ENCODE data around the gene P4HA3.

P4HA3 gene

DNA sequence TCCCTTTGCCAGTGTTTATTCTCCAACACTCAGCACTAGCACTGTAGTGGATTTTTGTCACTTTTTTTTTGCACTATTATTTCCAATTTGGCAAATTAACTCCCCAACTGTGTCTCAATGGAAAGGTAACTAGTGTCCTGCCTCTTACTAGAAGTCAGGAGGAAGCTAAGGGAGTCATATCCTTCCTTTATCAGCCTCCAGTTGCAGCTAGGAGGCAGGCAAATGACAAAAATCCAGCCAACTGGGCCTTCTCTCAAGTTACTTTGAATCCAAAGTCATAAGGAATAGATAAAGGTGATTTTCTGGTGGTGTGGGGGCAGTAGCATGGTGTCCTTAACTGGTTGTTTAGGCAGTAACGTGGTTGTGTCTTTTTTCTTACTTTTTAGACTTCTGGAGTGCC lies 15.6 kb upstream of the P4HA3 start:
- no peaks in the 10 kb centered on the region for H3K36me3 Mint-ChIP-seq (ENCODE audit: insufficient read depth)
- H3K4me1 Mint-ChIP-seq, result no peaks in the 10 kb centered on the region
- DNase-seq (ENCODE audit: low spot score in 2 of 2), result no peak
- no peaks in the 10 kb centered on the region for H3K9me3 Mint-ChIP-seq
- no peaks in the 10 kb centered on the region for H3K27me3 Mint-ChIP-seq
- no peak overlapping the region for H3K4me3 Mint-ChIP-seq
- H3K27ac Mint-ChIP-seq (ENCODE audit: low read depth), result no peak overlapping the region
- no peak for ATAC-seq (replicated peaks; ENCODE audit: extremely low read depth, poor library complexity, severe bottlenecking)

DNA sequence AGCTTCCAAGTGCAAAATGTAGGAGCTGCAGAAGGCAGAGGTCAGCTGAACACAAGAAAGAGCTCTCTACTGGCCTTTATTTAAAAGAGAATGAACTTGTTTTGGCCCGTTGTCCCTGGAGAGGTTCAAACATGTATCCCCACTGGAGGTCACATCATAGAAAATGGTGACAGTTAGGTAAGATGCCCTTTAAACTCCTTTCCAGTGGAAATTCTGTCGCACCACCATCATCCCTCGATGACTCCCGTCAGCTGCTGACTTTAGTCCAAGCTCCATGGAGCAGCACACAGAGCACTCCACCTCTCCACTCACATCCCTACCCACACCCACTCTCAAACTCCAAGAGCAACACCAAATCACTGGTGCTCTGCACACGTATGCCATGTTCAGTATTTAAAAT lies 15.2 kb upstream of the P4HA3 start:
- no peak overlapping the region for H3K4me3 Mint-ChIP-seq
- no peaks in the 10 kb centered on the region for H3K9me3 Mint-ChIP-seq
- H3K36me3 Mint-ChIP-seq (ENCODE audit: insufficient read depth), result no peaks in the 10 kb centered on the region
- no peak for DNase-seq (ENCODE audit: low spot score in 2 of 2)
- no peak for ATAC-seq (replicated peaks; ENCODE audit: extremely low read depth, poor library complexity, severe bottlenecking)
- H3K27me3 Mint-ChIP-seq, result no peaks in the 10 kb centered on the region
- H3K27ac Mint-ChIP-seq (ENCODE audit: low read depth), result no peak overlapping the region
- no peaks in the 10 kb centered on the region for H3K4me1 Mint-ChIP-seq

DNA sequence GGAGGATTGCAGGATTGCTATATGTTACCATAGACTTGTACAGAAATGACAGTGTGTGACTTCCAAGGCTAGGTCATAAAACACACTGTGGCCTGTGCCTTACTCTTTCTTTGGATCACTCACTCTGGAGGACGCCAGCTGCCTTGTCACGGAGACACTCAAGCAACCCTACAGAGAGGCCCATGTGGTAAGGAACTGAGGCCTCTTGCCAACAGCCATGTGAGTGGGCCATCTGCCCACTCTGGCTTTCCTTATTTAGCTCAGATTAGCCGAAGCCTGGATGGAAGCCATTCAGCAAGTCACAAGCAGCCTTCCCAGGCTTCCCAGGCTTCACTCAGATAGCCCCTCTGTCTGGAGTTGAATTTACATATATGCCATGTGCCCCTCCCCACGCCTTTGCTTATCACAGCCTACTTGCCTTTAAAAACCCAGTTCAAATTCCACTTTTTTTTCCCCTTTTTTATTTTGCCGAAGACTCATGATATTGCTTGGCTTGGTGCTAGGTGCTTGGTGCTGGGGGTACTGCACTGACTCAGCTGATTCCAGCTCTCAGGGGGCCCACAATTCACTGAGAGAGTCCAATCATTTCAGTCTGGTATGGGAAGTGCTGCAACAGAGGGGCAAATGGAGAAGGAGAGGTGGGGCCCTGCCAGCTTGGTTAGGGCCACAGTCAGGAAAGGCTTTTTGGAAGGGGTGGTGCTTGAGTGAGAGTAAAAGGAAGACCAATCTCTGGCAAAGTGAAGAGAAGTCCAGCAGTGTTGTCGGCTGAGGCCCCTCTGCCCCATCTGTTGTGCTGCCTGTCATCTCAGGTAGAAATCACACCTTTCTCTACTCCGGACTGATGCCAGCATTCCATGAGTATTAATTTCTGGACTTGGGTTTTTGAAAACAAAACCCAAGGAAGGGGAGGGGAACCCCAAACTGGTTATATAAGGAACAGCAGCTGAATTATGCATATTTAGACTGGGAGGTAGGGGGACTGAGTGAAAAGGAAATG lies 14.5 kb upstream of the P4HA3 start:
- no peaks in the 10 kb centered on the region for H3K36me3 Mint-ChIP-seq (ENCODE audit: insufficient read depth)
- DNase-seq (ENCODE audit: low spot score in 2 of 2), result no peak
- no peaks in the 10 kb centered on the region for H3K27me3 Mint-ChIP-seq

DNA sequence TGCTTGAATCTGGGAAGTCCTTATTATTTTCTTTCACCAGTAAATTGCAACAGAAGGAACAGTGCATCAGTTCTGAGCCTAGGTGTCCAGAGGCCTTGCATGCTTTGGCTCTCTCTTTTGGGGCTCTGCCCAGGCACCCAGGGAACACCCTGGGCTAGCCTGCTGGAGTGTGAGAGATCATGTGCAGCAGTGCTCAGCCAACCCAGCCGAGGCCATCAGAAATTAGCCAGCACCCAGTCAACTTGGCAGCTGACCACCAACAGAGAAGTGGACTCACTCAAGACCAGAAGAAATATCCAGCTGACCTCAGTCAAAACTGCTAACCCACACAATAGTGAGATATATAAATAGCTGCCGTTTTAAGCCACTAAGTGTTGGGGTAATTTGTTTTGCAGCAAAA lies 11.2 kb upstream of the P4HA3 start:
- H3K4me3 Mint-ChIP-seq, result no peak overlapping the region
- peaks cover 5% of the 10 kb centered on the region for H3K9me3 Mint-ChIP-seq
- H3K36me3 Mint-ChIP-seq (ENCODE audit: insufficient read depth), result no peaks in the 10 kb centered on the region
- ATAC-seq (replicated peaks; ENCODE audit: extremely low read depth, poor library complexity, severe bottlenecking), result no peak
- H3K27me3 Mint-ChIP-seq, result peaks cover 7% of the 10 kb centered on the region
- H3K4me1 Mint-ChIP-seq, result no peaks in the 10 kb centered on the region
- DNase-seq (ENCODE audit: low spot score in 2 of 2), result no peak
- no peak overlapping the region for H3K27ac Mint-ChIP-seq (ENCODE audit: low read depth)

More for the DNA sequence above, 14.5 kb upstream of the P4HA3 start:
- Mint-ChIP-seq H3K4me3 (no peak overlapping the region), H3K4me1 (no peaks in the 10 kb centered on the region), H3K9me3 (no peaks in the 10 kb centered on the region), H3K27ac (ENCODE audit: low read depth) (no peak overlapping the region)
- ATAC-seq (replicated peaks; ENCODE audit: extremely low read depth, poor library complexity, severe bottlenecking), result no peak

DNA sequence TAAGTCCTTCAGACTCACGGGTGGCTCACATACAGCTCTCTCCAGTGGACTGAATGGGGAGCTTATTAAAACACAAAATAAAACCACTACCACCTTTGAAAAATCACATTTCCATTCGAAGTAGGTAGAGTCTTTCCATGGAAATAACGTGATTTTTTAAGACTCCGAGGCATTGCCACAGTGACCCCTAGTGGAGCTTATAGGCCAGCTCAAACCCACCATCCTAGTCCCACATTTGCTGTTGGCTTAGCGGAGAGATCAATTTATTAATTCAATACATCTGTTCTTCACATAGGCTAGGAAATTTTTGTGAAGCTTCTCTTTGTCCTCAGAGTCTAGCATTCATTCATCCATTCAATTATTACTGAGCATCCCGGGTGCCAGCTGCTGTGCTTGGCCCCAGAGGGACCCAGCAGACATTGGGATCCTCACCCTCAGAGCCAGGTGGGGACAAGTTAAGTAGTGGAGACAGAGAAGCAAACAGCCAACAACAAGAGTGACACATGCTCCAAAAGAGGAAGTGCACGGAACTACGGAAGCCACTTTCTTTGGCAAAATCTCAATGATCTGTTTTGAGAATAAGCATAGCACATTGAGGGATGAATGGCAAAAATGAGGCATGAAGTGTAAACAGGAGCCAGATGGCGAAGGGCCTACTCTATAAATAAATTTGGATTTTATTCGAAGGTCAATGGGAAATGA lies 10.2 kb upstream of the P4HA3 start:
- Mint-ChIP-seq H3K4me3 (no peak overlapping the region), H3K27ac (ENCODE audit: low read depth) (no peak overlapping the region), H3K9me3 (peaks cover 15% of the 10 kb centered on the region), H3K36me3 (ENCODE audit: insufficient read depth) (no peaks in the 10 kb centered on the region), H3K27me3 (peaks cover 11% of the 10 kb centered on the region), H3K4me1 (no peaks in the 10 kb centered on the region)
- ATAC-seq (replicated peaks; ENCODE audit: extremely low read depth, poor library complexity, severe bottlenecking) (no peak), DNase-seq (ENCODE audit: low spot score in 2 of 2) (no peak)

DNA sequence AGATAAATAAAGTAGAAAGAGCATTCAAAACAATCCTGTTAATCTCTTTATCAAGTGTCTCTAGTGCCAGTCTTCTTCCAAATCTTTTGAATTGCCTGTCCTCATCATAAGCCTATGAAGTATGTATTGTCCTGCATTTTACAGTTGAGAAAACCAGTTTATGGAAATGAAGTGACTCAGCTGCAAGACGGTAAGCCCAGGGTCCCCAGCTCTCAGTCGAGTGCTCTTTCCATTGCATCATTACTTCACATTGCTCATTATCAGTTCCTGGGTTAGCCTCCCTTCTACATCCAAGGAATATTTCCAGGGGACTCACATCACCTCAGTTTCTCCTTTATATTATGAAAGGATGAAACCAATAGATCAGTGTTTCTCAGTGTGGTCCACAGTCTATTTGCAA lies 9.1 kb upstream of the P4HA3 start:
- Mint-ChIP-seq H3K36me3 (ENCODE audit: insufficient read depth) (no peaks in the 10 kb centered on the region), H3K4me1 (no peaks in the 10 kb centered on the region), H3K4me3 (no peak overlapping the region), H3K9me3 (peaks cover 16% of the 10 kb centered on the region), H3K27me3 (peaks cover 13% of the 10 kb centered on the region), H3K27ac (ENCODE audit: low read depth) (no peak overlapping the region)
- ATAC-seq (replicated peaks; ENCODE audit: extremely low read depth, poor library complexity, severe bottlenecking), result no peak
- no peak for DNase-seq (ENCODE audit: low spot score in 2 of 2)

DNA sequence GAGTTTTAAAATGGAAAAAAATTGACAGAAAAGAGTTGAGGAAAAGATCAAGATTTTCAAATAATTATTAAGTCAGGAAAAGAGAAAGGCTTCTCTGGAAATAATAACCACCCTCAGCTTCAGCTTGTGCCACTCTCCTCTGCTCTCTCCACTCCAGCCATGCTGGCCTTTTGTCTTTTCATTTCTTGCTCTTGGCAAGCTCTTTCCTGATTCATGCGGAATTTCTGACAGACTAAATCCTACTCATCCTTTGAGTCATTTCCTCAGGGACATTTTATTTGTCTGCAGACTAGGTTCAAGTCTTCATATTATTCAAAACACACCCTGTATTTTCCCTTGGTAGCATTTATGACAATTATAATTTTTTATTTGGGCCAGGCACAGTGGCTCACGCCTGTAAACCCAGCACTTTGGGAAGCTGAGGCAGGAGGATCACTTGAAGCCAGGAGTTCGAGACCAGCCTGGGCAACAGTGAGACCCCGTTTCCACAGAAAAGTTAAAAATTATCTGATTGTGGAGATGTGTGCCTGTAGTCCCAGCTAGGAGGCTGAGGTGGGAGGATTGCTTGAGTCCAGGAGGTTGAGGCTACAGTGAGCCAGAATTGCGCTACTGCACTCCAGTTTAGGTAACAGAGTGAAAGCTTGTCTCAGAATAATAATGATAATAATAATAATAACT lies 7.8 kb upstream of the P4HA3 start:
- Mint-ChIP-seq H3K4me1 (no peaks in the 10 kb centered on the region), H3K4me3 (no peak overlapping the region), H3K9me3 (peaks cover 16% of the 10 kb centered on the region), H3K36me3 (ENCODE audit: insufficient read depth) (no peaks in the 10 kb centered on the region), H3K27ac (ENCODE audit: low read depth) (no peak overlapping the region), H3K27me3 (peaks cover 22% of the 10 kb centered on the region)
- no peak for DNase-seq (ENCODE audit: low spot score in 2 of 2)
- no peak for ATAC-seq (replicated peaks; ENCODE audit: extremely low read depth, poor library complexity, severe bottlenecking)

DNA sequence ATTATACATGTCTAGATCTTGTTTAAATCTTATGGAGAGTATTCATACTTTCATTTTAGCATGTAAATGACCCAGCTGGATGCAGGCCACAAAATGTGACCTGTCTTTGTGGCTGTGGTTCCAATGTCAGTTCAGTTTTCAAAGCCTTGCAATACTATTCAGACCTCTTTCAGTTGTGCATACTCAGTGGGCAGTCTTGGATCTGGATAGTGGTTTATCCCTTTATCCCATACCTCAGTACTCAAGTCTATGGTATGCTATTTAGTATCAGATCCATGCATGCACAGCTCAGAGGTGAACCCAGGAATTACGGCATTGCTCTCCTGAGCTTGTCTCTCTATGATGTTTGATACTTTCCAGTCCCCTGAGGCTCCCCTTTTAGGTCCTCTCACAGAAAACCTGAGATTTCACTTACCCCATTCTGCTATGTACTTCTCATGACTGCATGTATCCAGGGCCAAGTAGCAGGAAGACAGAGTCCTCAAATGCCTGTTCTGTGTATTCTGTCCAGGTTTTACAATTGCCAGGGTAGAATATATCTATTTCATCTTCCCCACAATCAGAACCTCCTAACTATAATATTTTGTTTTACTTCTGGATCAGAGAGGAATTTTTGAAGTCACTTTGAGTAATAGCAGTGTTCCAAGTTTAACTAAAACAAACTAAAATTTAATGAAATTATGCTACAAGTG lies 6.9 kb upstream of the P4HA3 start:
- Mint-ChIP-seq H3K27ac (ENCODE audit: low read depth) (no peak overlapping the region), H3K4me1 (no peaks in the 10 kb centered on the region), H3K9me3 (peaks cover 16% of the 10 kb centered on the region), H3K27me3 (peaks cover 28% of the 10 kb centered on the region), H3K4me3 (no peak overlapping the region), H3K36me3 (ENCODE audit: insufficient read depth) (no peaks in the 10 kb centered on the region)
- no peak for DNase-seq (ENCODE audit: low spot score in 2 of 2)
- no peak for ATAC-seq (replicated peaks; ENCODE audit: extremely low read depth, poor library complexity, severe bottlenecking)

DNA sequence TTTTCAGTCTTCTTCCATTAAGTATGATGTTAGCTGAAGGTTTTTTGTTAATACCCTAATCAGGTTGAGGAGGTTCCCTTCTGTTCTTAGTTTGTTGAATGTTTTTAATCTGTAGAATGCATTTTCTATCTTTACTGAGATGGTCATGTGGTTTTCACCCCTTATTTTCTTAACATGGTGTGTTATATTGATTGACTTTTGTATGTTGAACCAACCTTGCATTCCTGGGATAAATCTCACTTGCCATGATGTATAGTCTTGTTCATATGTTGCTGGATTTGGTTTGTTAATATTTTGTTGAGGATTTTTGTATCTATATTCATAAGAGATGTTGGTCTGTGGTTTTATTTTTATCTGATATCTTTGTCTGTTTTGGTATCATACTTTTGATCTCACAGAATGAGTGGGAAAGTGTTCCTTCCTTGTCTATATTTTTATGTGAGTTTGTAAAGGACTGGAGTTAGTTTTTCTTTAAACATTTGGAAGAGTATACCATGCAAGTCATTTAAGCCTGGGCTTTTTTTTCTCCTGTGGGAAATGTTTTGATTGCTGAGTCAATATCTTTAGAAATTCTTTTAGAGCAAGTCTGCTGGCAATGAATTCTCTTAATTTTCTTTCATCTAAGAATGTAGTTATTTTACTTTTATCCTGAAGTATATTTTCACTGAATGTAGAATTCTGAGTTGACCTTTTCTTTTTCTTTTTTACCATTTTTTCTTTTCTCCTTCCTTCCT lies 5.5 kb upstream of the P4HA3 start:
- H3K27ac Mint-ChIP-seq (ENCODE audit: low read depth), result no peak overlapping the region
- DNase-seq (ENCODE audit: low spot score in 2 of 2), result no peak
- H3K9me3 Mint-ChIP-seq, result peaks cover 16% of the 10 kb centered on the region
- H3K27me3 Mint-ChIP-seq, result peaks cover 42% of the 10 kb centered on the region
- no peaks in the 10 kb centered on the region for H3K4me1 Mint-ChIP-seq
- ATAC-seq (replicated peaks; ENCODE audit: extremely low read depth, poor library complexity, severe bottlenecking), result no peak
- no peak overlapping the region for H3K4me3 Mint-ChIP-seq
- no peaks in the 10 kb centered on the region for H3K36me3 Mint-ChIP-seq (ENCODE audit: insufficient read depth)

DNA sequence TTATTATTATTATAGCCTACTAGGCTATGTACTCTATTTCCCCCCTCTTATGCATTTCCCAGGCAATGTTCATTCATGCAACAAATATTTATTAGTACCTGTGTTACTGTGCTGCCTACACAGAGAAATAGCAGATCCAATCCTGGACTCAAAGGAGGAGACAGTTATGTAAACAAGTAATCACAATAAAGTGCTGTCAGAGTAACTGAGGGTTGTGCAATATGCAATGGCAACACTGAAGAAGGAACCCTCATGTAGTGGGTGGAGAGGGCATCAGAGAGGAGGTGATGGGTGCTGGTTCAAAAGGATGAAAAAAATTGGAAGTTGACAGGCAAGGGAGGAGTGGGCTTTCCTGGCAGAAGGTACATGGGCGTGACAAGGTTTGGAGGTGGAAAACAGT lies 886 bp upstream of the P4HA3 start:
- Mint-ChIP-seq H3K9me3 (peaks cover 8% of the 10 kb centered on the region), H3K4me1 (peaks cover 4% of the 10 kb centered on the region), H3K27ac (ENCODE audit: low read depth) (no peak overlapping the region), H3K27me3 (peaks cover 65% of the 10 kb centered on the region), H3K4me3 (no peak overlapping the region), H3K36me3 (ENCODE audit: insufficient read depth) (no peaks in the 10 kb centered on the region)
- ATAC-seq (replicated peaks; ENCODE audit: extremely low read depth, poor library complexity, severe bottlenecking), result no peak
- DNase-seq (ENCODE audit: low spot score in 2 of 2), result no peak

DNA sequence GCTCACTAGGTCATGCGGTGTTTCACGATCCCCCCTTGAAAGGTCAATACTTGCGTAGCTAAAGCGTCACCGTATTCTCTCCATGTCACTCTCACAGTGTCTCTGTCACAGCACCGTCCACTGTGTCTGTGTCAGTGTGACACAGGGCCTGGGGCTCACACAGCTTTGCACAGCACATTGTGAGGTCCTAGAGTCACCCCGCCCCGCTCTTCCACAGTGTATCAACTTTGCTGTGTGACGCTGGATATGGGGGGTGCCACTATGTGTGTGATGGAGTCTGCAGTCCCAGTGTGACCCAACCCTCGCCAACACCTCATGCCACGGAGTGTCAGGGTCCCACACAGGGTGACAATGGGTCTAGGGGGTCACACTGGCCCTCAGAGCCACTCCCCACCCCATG lies 583 bp downstream of the P4HA3 start:
- no peak overlapping the region for H3K27ac Mint-ChIP-seq (ENCODE audit: low read depth)
- ATAC-seq (replicated peaks; ENCODE audit: extremely low read depth, poor library complexity, severe bottlenecking), result no peak
- H3K4me1 Mint-ChIP-seq, result peaks cover 4% of the 10 kb centered on the region
- peak overlapping the region; percentile 16 for H3K4me3 Mint-ChIP-seq
- H3K9me3 Mint-ChIP-seq, result no peaks in the 10 kb centered on the region
- H3K27me3 Mint-ChIP-seq, result peaks cover 74% of the 10 kb centered on the region
- no peaks in the 10 kb centered on the region for H3K36me3 Mint-ChIP-seq (ENCODE audit: insufficient read depth)
- no peak for DNase-seq (ENCODE audit: low spot score in 2 of 2)

DNA sequence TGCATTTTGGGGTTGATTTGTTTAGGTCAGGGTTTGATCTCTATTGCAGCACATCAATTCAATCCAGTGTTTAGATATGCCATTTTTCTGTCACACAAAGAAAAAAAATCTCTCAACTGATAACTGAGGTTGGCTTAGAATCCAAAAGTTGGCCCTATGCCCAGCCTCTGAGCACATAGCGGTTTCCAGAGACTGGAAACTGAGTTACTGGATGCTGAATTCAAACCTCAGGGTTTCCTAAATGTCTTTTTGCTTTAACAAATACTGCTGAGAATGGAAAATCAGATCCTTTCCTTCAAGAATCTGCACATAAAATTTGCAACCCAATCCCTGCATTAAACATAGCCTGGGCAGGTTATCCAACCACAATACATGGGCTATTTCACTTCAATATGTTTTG lies 4.0 kb downstream of the P4HA3 start:
- no peak overlapping the region for H3K4me3 Mint-ChIP-seq
- H3K27ac Mint-ChIP-seq (ENCODE audit: low read depth), result no peak overlapping the region
- no peaks in the 10 kb centered on the region for H3K36me3 Mint-ChIP-seq (ENCODE audit: insufficient read depth)
- ATAC-seq (replicated peaks; ENCODE audit: extremely low read depth, poor library complexity, severe bottlenecking) (no peak), DNase-seq (ENCODE audit: low spot score in 2 of 2) (no peak)
- H3K4me1 Mint-ChIP-seq, result peaks cover 4% of the 10 kb centered on the region
- H3K9me3 Mint-ChIP-seq, result no peaks in the 10 kb centered on the region
- H3K27me3 Mint-ChIP-seq, result peaks cover 71% of the 10 kb centered on the region
